Parathyroid adenoma (tissue), 2 donors: ENCODE data around the gene SKI.

Experiments
- H2AFZ ChIP-seq: fragments of 300-600 bp; sonication (generic); one replicate; pipeline ENCODE4 v1.7.0; 2017; ENCODE audit warnings: antibody characterized with exemption, mild to moderate bottlenecking
- H3K27ac ChIP-seq: fragments of 300-600 bp; sonication (generic); one replicate; pipeline ENCODE4 v1.7.0; 2017
- H3K27me3 ChIP-seq: fragments of 300-600 bp; sonication (generic); one replicate; pipeline ENCODE4 v1.7.0; 2017; ENCODE audit warnings: low read length; ENCODE audit not compliant: control insufficient read depth, insufficient read depth
- H3K36me3 ChIP-seq: fragments of 300-600 bp; sonication (generic); one replicate; pipeline ENCODE4 v1.7.0; 2017; ENCODE audit warnings: low read length; ENCODE audit not compliant: control insufficient read depth, insufficient read depth
- H3K4me1 ChIP-seq: fragments of 300-600 bp; sonication (generic); one replicate; pipeline ENCODE4 v1.7.0; 2017; ENCODE audit warnings: control low read depth
- H3K4me2 ChIP-seq: fragments of 300-600 bp; sonication (generic); one replicate; pipeline ENCODE4 v1.7.0; 2017; ENCODE audit warnings: low read length
- H3K4me3 ChIP-seq: fragments of 300-600 bp; sonication (generic); one replicate; pipeline ENCODE4 v1.7.0; 2017; ENCODE audit warnings: low read depth, low read length
- H3K79me2 ChIP-seq: fragments of 300-600 bp; sonication (generic); one replicate; pipeline ENCODE4 v1.7.0; 2017; ENCODE audit warnings: control low read depth
- H3K9ac ChIP-seq: fragments of 300-600 bp; sonication (generic); one replicate; pipeline ENCODE4 v1.7.0; 2017; ENCODE audit warnings: mild to moderate bottlenecking
- H3K9me3 ChIP-seq: fragments of 300-600 bp; sonication (generic); one replicate; pipeline ENCODE4 v1.7.0; 2017; ENCODE audit warnings: low read length; ENCODE audit not compliant: control insufficient read depth
- TF ChIP-seq, protein P1 (sequence below): fragments of 300-600 bp; sonication (generic); IDR thresholded peaks from one replicate; pipeline ENCODE4 v1.7.0; 2017; ENCODE audit warnings: antibody characterized with exemption, mild to moderate bottlenecking
- donor health status: primary hyperparathyroidism.

The SKI gene

GRCh38 chr1:2358072-2358471, 130.0 kb downstream of the SKI start:
- Histone ChIP-seq H3K9me3 (no peaks in the 10 kb centered on the region), H3K4me3 (no peak overlapping the region), H3K36me3 (no peaks in the 10 kb centered on the region), H3K9ac (no peak overlapping the region), H3K27ac (no peak overlapping the region), H3K79me2 (no peaks in the 10 kb centered on the region), H3K27me3 (no peaks in the 10 kb centered on the region), H3K4me1 (no peaks in the 10 kb centered on the region), H3K4me2 (no peak overlapping the region), H2AFZ (no peak overlapping the region)
- TF ChIP-seq, protein P1, sequence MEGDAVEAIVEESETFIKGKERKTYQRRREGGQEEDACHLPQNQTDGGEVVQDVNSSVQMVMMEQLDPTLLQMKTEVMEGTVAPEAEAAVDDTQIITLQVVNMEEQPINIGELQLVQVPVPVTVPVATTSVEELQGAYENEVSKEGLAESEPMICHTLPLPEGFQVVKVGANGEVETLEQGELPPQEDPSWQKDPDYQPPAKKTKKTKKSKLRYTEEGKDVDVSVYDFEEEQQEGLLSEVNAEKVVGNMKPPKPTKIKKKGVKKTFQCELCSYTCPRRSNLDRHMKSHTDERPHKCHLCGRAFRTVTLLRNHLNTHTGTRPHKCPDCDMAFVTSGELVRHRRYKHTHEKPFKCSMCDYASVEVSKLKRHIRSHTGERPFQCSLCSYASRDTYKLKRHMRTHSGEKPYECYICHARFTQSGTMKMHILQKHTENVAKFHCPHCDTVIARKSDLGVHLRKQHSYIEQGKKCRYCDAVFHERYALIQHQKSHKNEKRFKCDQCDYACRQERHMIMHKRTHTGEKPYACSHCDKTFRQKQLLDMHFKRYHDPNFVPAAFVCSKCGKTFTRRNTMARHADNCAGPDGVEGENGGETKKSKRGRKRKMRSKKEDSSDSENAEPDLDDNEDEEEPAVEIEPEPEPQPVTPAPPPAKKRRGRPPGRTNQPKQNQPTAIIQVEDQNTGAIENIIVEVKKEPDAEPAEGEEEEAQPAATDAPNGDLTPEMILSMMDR = no peak

GRCh38 chr1:2358651-2359640, 130.8 kb downstream of the SKI start:
- Histone ChIP-seq H3K4me1 (no peaks in the 10 kb centered on the region), H2AFZ (no peak overlapping the region), H3K9me3 (no peaks in the 10 kb centered on the region), H3K27me3 (no peaks in the 10 kb centered on the region), H3K4me3 (no peak overlapping the region), H3K79me2 (no peaks in the 10 kb centered on the region), H3K9ac (no peak overlapping the region), H3K27ac (no peak overlapping the region), H3K36me3 (no peaks in the 10 kb centered on the region), H3K4me2 (no peak overlapping the region)
- TF ChIP-seq, protein P1 = no peak
